Stimulated activated CD4-positive, alpha-beta T cell treated with anti-CD3 and anti-CD28 coated beads, TNF-alpha, amount 100 ng/mL, for 1 hour (primary cell): Measurements from ENCODE around the gene GPC5.

Experiments used
- DNase-seq, 3 donors: peaks; one replicate each; pipeline ENCODE4 v3.0.0-alpha.2; 2020; ENCODE audit warnings: low read depth in 3 of 3, low spot score in 1 of 3

The GPC5 gene

GRCh38 chr13:91454666-91455065 is 56.2 kb downstream of the GPC5 start:
- DNase-seq = no peak

GRCh38 chr13:91456837-91457236 is 58.4 kb downstream of the GPC5 start:
- DNase-seq = no peak

- DNase-seq = no peak
Observed at GRCh38 chr13:91459485-91459884, 61.1 kb downstream of the GPC5 start.

DNA sequence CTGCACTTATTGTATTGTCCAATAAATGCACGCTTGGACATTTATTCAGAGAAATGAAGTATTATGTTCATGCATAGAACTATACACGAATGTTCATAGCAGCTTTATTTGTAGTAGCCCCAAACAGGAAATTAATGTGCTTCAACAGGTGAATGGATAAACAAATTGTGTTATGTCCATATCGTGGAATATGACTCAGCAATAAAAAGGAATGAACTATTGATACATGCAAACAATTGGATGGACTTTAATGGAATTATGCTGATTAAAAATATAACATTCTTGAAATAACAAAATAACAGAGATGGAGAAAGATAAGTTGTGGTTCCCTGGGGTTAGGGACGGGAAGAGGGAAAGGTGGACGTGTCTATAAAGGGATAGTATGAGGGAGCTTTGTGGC is 65.9 kb downstream of the GPC5 start:
- DNase-seq = no peak

DNA sequence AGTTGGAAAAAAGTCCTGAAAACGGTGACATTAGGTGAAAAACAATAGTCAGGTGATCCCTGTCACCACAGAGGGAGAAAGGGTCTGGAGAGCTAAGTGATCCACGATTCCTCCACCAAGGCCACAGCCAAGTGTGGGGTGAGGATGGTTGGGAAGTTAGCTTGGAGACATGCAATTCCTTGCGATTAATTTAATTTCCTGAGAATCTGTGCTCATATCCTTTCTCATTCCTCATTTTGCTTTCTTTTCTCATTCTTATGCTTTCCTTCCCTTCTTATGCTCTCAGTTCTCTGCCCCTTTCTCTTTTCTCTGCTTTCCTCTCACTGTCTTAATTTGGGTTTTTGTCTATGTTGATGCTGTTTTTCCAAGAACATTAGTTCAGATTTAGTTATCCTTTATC is 68.8 kb downstream of the GPC5 start:
- no peak for DNase-seq

GRCh38 chr13:91468301-91468700 is 69.9 kb downstream of the GPC5 start:
- DNase-seq = no peak

- no peak for DNase-seq
Observed at GRCh38 chr13:91470084-91470621, 71.7 kb downstream of the GPC5 start.

- DNase-seq = no peak
Observed at GRCh38 chr13:91470681-91471080, 72.3 kb downstream of the GPC5 start.

DNA sequence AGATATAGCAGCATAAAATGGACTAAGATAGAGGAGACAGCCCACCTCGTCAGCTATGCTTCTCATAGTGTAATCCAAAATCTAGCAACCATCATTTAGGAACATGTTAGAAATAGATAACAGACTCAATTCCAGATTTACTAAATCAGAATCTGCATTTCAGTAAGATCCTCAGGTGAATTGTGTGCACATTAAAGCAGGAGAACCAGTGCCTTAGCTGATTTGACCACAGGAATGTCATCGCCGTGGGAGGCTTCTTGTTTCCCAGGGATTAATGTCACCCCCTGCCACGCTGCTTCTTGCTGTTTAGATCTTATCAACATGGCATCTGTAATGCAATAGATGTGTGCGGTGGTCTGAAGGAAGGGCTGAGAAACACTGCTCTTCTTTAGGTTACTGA is 84.0 kb downstream of the GPC5 start:
- DNase-seq = no peak

DNA sequence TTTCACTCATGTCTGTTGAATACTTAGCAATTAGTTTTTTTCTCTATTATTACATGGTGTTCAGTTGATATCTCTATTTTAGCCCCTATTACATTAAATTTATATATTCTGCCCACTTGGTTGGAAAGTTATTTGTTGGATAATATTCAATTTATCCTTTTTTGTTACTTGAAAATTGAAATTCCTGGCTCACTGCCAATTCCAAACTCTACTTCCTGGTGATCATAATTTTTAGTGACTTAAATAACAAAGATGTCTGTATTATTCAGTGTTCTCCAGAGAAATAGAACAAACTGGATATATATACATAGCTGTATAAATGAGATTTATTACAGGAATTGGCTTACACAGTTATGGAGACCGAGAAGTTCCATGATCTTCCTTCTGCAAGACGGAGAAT is 93.6 kb downstream of the GPC5 start:
- DNase-seq = no peak

DNA sequence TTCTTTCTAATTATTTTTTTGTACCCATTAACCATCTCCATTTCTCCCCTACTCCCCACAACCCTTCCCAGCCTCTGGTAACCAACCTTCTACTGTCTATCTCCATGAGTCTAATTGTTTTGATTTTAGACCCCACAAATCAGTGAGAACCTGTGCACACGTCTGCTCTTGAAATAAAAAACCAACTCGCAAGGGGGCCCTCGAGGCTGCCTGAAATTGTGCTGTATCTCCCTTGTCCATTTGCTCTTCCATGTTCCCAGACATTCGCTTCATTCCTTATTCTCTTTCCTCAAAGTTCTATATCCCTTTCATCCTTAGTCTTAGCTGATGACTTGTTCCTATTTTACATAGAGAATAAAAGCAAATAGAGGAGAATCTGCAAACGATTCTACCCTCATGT is 95.0 kb downstream of the GPC5 start:
- DNase-seq = no peak

GRCh38 chr13:91498298-91498697 is 99.9 kb downstream of the GPC5 start:
- no peak for DNase-seq

- DNase-seq = no peak
Observed at GRCh38 chr13:91504216-91504615, 105.8 kb downstream of the GPC5 start.

DNA sequence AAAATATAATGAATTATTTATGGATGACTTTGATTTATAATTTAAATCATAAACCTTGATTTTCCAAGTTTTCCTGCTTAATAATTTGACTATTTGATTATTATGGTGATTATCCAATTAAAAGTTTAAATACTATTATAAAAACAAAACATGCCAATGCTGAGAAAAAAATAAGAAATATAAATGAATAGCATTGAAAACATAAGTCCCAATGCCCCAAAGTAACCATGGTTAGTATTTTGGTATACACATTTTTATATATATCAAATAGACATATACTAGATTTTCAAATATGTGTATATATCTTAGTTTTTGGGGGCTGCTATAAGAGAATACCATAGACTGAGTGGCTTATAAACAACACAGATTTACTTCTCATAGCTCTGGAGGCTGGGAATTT is 108.3 kb downstream of the GPC5 start:
- DNase-seq = no peak

- DNase-seq = no peak
Observed at GRCh38 chr13:91510058-91510457, 111.6 kb downstream of the GPC5 start.

DNA sequence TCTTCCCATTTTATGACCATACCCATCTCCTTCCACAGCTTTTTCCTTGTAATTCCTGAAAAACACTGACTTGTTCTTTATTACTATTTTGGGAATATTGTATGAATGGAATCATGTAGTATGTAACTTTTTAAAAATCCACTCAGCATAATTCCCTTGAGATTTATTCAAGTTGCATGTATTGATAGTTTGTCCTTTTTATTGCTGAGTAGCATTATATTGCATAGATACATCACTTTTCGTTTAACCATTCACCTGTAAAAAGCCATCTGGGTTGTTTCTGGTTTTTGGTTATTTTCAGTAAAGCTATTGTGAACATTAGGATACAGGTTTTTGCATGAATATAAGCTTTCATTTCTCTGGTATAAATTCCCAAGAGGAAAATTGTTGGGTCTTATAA is 115.4 kb downstream of the GPC5 start:
- no peak for DNase-seq

DNA sequence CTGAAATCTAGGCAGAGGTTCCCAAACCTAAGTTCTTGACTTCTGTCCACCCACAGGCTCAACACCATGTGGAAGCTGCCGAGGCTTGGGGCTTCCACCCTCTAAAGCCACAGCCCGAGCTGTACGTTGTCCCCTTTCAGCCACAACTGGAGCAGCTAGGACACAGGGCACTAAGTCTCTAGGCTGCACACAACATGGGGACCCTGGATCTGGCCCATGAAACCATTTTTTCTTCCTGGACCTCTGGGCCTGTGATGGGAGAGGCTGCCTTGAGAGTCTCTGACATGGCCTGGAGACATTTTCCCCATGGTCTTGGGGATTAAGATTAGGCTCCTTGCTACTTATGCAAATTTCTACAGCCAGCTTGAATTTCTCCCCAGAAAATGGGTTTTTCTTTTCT is 118.4 kb downstream of the GPC5 start:
- no peak for DNase-seq

DNA sequence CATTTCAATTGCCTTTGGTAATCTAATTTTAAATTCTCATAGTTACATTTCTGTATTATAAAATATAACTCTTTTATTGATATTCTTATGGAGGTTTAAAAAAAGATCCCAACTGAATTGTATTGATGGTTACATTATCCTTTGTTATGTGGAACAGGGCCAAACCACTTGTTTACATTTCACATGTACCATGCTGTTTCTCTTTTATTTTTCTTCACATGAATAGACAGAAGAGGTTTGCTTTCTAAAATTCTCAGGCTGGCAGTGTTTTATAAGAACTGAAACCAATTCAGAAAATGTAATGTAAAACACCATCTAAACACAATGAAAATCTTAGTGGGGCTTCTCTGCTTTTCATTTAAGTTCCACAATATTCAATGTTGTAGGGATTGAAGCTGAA is 122.5 kb downstream of the GPC5 start:
- DNase-seq = no peak

- DNase-seq = no peak
Observed at GRCh38 chr13:91523116-91523515, 124.7 kb downstream of the GPC5 start.

DNA sequence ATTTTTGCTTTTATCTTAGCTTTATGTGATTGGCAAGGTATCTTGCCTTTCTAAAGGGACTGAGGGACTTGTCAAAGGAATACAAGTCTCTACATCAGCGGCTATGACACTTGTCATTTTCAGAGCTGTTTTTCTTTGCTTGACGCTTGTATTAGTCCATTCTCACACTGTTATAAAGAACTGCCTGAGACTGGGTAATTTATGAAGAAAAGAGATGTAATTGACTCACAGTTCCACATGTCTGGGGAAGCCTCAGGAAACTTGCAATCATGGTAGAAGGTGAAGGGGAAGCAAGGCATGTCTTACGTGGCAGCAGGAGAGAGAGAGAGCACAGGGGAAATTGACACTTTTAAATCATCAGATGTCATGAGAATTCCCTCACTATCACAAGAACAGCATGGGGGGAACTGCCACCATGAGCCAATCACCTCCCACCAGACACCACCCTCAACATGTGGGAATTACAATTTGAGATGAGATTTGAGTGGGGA is 128.2 kb downstream of the GPC5 start:
- no peak for DNase-seq

DNA sequence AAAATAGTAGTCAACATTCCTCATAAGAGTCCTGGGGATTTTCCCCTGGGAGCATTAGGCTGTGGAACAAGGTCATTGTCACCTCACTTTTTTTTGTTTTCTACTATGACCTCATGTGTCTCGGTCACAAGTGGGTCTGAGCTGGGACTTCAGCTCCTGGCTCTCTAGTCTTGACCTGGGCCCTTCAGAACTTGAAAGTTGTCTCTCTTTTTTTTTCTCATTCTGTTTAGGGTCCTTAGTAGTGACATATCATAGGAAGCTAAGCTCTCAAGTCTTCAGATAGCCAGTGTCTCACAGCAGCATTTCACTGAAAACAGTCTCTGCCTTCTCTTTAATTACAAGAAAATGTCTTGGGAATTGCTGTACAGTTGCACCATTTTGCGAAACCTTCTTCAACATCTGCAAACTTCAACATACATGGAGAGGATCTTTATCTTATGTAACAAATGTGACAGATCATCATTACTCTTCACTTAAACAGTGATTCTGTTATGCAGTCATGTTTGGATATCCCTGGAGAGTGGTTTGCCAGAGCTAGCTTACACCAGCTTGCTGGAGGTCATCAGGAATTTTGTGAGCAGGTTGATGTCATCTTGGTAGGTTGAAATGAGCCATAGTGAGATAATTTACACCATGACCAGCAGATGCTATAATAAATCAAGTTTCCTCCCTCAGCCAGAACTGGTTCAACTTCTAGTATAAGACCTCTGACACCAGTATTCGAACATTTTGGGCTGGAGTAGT is 131.5 kb downstream of the GPC5 start:
- no peak for DNase-seq

- no peak for DNase-seq
Observed at GRCh38 chr13:91531646-91532045, 133.2 kb downstream of the GPC5 start.

GRCh38 chr13:91533354-91533753 is 134.9 kb downstream of the GPC5 start:
- DNase-seq = no peak
